CD4-positive, alpha-beta T cell (primary cell): Measurements from ENCODE around the gene DYNC2I2. TPM values are rescaled to one million over a fixed set of nuclear protein-coding genes. Genes with fewer than 3 reads are reported as not detected.
"Not testable (repeated sequence)": the region's sequence is repeated elsewhere in the genome, so short reads cannot be mapped to it uniquely, and the experiment has no call there.

Experiments used
- ATAC-seq: fragments of 200-7000 bp; cut with Tn5 transposase; one replicate; pipeline ENCODE4 v1.10.0; 2022; ENCODE audit warnings: mild to moderate bottlenecking; ENCODE audit not compliant: poor library complexity
- CTCF ChIA-PET: fragments of 350-600 bp; sonication (Branson Sonifier 250); formaldehyde crosslinking; loops from one replicate; lab custom pipeline; 2021; ENCODE audit warnings: antibody characterized with exemption, inconsistent platforms; lab: Charles Lee
- POLR2A ChIA-PET: fragments of 350-600 bp; sonication (Branson Sonifier 250); formaldehyde crosslinking; loops from one replicate; lab custom pipeline; 2021; ENCODE audit warnings: antibody characterized with exemption, inconsistent platforms; lab: Charles Lee
- DNase-seq, 14 experiments: peaks; one replicate each; pipeline ENCODE4 v3.0.0-alpha.2; 2013 to 2020; ENCODE audit warnings: mixed read lengths in 2 of 14
- H3K27ac ChIP-seq, 2 donors: one replicate each; pipeline versions ENCODE4 v1.5.1 to v1.7.0; 2013; ENCODE audit warnings: low read length in 2 of 2, low read depth in 1 of 2, mild to moderate bottlenecking in 1 of 2
- H3K27me3 ChIP-seq, 2 experiments: 1 replicate in 1 of 2; 2 replicates in 1 of 2; pipeline versions ENCODE4 v1.6.1 to v1.7.0; 2013; ENCODE audit warnings: low read length in 2 of 2, control low read depth in 1 of 2, mild to moderate bottlenecking in 1 of 2, moderate library complexity in 1 of 2; ENCODE audit not compliant: insufficient read depth in 2 of 2, control insufficient read depth in 1 of 2
- H3K36me3 ChIP-seq: one replicate; pipeline ENCODE4 v1.6.1; 2013; ENCODE audit warnings: low read length, control low read depth; ENCODE audit not compliant: insufficient read depth
- H3K4me1 ChIP-seq: one replicate; pipeline ENCODE4 v1.6.1; 2013; ENCODE audit warnings: low read length, control low read depth; ENCODE audit not compliant: insufficient read depth
- H3K4me3 ChIP-seq: one replicate; pipeline ENCODE4 v1.5.1; 2013; ENCODE audit warnings: mild to moderate bottlenecking, low read length, moderate library complexity
- H3K9me3 ChIP-seq, 2 experiments: 1 replicate in 1 of 2; 2 replicates in 1 of 2; pipeline versions ENCODE4 v1.6.1 to v1.7.0; 2013; ENCODE audit warnings: low read length in 2 of 2, mild to moderate bottlenecking in 2 of 2, control low read depth in 1 of 2, moderate library complexity in 1 of 2; ENCODE audit not compliant: control insufficient read depth in 1 of 2, insufficient read depth in 1 of 2
- H3K27ac Mint-ChIP-seq: one replicate; pipeline ENCODE4 v1.8.0; 2020; ENCODE audit warnings: mixed read lengths
- H3K27me3 Mint-ChIP-seq: one replicate; pipeline ENCODE4 v1.8.0; 2021; ENCODE audit warnings: mixed read lengths
- H3K36me3 Mint-ChIP-seq: one replicate; pipeline ENCODE4 v1.8.0; 2021; ENCODE audit warnings: low read depth, mixed read lengths
- H3K4me1 Mint-ChIP-seq: one replicate; pipeline ENCODE4 v1.8.0; 2021; ENCODE audit warnings: low read depth, mixed read lengths
- H3K4me3 Mint-ChIP-seq: one replicate; pipeline ENCODE4 v1.8.0; 2020; ENCODE audit warnings: mild to moderate bottlenecking, mixed read lengths
- H3K9me3 Mint-ChIP-seq: one replicate; pipeline ENCODE4 v1.8.0; 2020; ENCODE audit warnings: mixed read lengths
- intact Hi-C, 2 experiments: fragments of 100-400 bp; cut with DNase I in 1 of 2; cut with micrococcal nuclease in 1 of 2; formaldehyde crosslinking; loops; one replicate each; pipeline versions ENCODE4 v1.15.1 to v1.9.0; 2023 to 2025; cut with DNase I, micrococcal nuclease
- total RNA-seq, 174 experiments: library from RNA in 2 of 174; stranded (reverse) in 2 of 174; gene quantifications; one replicate each; pipeline ENCODE4 v1.2.3 and lab custom pipeline; 2021 to 2026
- TF ChIP-seq, protein P1 (sequence below): fragments of 200-600 bp; IDR thresholded peaks from one replicate; pipeline ENCODE4 v1.8.0; 2022; ENCODE audit warnings: antibody characterized with exemption, mild to moderate bottlenecking

Gene DYNC2I2
- total RNA-seq, 2 experiments from 2014 or later, result 2.2 to 3.2 TPM

- no peaks in the 10 kb centered on the region for H3K27me3 ChIP-seq
- H3K27me3 Mint-ChIP-seq, result no peaks in the 10 kb centered on the region
- H3K4me3 Mint-ChIP-seq, result peak overlapping the region; percentile 78
- DNase-seq (no peak), ATAC-seq (no peak)
- TF ChIP-seq, protein P1, sequence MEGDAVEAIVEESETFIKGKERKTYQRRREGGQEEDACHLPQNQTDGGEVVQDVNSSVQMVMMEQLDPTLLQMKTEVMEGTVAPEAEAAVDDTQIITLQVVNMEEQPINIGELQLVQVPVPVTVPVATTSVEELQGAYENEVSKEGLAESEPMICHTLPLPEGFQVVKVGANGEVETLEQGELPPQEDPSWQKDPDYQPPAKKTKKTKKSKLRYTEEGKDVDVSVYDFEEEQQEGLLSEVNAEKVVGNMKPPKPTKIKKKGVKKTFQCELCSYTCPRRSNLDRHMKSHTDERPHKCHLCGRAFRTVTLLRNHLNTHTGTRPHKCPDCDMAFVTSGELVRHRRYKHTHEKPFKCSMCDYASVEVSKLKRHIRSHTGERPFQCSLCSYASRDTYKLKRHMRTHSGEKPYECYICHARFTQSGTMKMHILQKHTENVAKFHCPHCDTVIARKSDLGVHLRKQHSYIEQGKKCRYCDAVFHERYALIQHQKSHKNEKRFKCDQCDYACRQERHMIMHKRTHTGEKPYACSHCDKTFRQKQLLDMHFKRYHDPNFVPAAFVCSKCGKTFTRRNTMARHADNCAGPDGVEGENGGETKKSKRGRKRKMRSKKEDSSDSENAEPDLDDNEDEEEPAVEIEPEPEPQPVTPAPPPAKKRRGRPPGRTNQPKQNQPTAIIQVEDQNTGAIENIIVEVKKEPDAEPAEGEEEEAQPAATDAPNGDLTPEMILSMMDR, result no peak
- ChIA-PET CTCF (interaction anchor here (1.4 kb wide), 1 partner anchor 48 kb away, joined by 3 read pairs; the partner anchor contains the start of gene PKN3), POLR2A (interaction anchor here (2.6 kb wide), 1 partner anchor 35 kb away, joined by 12 read pairs; the partner anchor contains the start of gene SET)
- intact Hi-C loops, result no loop called here
- H3K4me1 ChIP-seq, result peaks cover 13% of the 10 kb centered on the region
- peaks cover 3% of the 10 kb centered on the region for H3K36me3 Mint-ChIP-seq
- peak overlapping the region; percentile 27 for H3K27ac Mint-ChIP-seq
- H3K9me3 ChIP-seq, result no peaks in the 10 kb centered on the region
- peaks cover 8% of the 10 kb centered on the region for H3K4me1 Mint-ChIP-seq
- no peaks in the 10 kb centered on the region for H3K9me3 Mint-ChIP-seq
- H3K27ac ChIP-seq, result no peak overlapping the region
- H3K4me3 ChIP-seq, result no peak overlapping the region
- no peaks in the 10 kb centered on the region for H3K36me3 ChIP-seq
Observed at GRCh38 chr9:128653908-128654307, 2.7 kb downstream of the DYNC2I2 start.

- Histone ChIP-seq H3K4me1 (peaks cover 5% of the 10 kb centered on the region), H3K9me3 (no peaks in the 10 kb centered on the region), H3K36me3 (no peaks in the 10 kb centered on the region), H3K4me3 (no peak overlapping the region), H3K27ac (no peak overlapping the region), H3K27me3 (no peaks in the 10 kb centered on the region)
- H3K36me3 Mint-ChIP-seq, result peaks cover 3% of the 10 kb centered on the region
- ChIA-PET CTCF (interaction anchor here (0.6 kb wide), 4 partner anchors 12 to 286 kb away, joined by 3 to 5 read pairs (median 4); no protein-coding TSS in a partner anchor), POLR2A (no interaction called here)
- no peak for ATAC-seq
- intact Hi-C loops, result no loop called here
- H3K4me1 Mint-ChIP-seq, result peaks cover 3% of the 10 kb centered on the region
- no peaks in the 10 kb centered on the region for H3K27me3 Mint-ChIP-seq
- no peak overlapping the region for H3K4me3 Mint-ChIP-seq
- no peaks in the 10 kb centered on the region for H3K9me3 Mint-ChIP-seq
- H3K27ac Mint-ChIP-seq, result no peak overlapping the region
- DNase-seq, result no peak
- TF ChIP-seq, protein P1, result no peak
Observed at GRCh38 chr9:128651798-128652197, 4.8 kb downstream of the DYNC2I2 start.

DNA sequence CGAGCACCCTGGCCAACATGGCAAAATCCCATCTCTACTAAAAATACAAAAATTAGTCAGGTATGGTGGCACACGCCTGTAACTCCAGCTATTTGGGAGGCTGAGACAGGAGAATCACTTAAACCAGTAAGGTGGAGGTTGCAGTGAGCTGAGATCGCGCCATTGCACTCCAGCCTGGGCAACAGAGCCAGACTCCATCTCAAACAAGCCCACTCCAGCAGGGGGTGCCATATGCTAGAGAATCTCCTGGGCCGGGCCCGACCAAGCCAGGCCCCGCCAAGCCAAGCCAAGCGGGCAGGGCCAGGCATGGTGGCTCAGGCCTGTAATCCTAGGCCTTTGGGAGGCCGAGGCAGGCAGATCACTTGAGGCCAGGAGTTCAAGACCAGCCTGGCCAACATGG lies 8.4 kb downstream of the DYNC2I2 start:
- H3K4me3 Mint-ChIP-seq, H3K27me3 ChIP-seq, H3K27ac ChIP-seq, H3K36me3 Mint-ChIP-seq, H3K9me3 ChIP-seq, H3K27me3 Mint-ChIP-seq, H3K4me3 ChIP-seq, H3K9me3 Mint-ChIP-seq, H3K36me3 ChIP-seq, H3K4me1 Mint-ChIP-seq, H3K27ac Mint-ChIP-seq, POLR2A ChIA-PET, H3K4me1 ChIP-seq: not testable (repeated sequence)
- CTCF ChIA-PET, result interaction anchor here (0.8 to 1.0 kb wide), 2 partner anchors 9 to 46 kb away, joined by 3 read pairs; partner anchors contain the start of gene DYNC2I2
- peak; percentile 87 for ATAC-seq
- TF ChIP-seq, protein P1, result peak; percentile 46
- peak; percentile 52 to 82 (median 64) for DNase-seq
- intact Hi-C loops, result loop anchor here (1.0 to 5.0 kb wide), 3 partner anchors 39 to 280 kb away; partner anchors contain the start of gene SET (in 1 of the 2)
